Activated T-cell treated with anti-CD3 and anti-CD28 coated beads for 48 hours (primary cell): Measurements from ENCODE around the gene PRG3.
"Not testable (repeated sequence)": the region's sequence is repeated elsewhere in the genome, so short reads cannot be mapped to it uniquely, and the experiment has no call there.

Experiments used
- DNase-seq: peaks from one replicate; pipeline ENCODE4 v3.0.0-alpha.2; 2020; ENCODE audit warnings: low read depth

Gene PRG3

DNA sequence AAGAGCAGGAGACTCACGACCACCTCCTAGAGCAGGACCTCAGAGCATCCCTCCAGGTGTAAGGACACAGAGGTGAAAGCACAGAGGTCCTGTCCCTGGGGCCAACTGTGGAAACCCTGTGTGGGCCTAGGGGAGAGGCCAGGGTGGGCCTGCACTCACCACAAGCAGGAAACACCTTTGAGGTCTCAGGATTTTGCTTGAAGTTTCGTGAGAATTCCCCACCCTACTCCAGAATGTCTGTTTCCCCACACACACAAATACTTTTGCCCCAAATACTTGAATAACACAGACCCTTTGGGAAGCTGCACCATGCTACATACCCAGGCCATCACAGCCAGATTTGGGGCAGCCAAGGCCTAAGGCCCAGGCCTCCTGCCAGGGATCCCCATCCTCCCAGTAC, 27.8 kb upstream of the PRG3 start:
- DNase-seq, result no peak

DNA sequence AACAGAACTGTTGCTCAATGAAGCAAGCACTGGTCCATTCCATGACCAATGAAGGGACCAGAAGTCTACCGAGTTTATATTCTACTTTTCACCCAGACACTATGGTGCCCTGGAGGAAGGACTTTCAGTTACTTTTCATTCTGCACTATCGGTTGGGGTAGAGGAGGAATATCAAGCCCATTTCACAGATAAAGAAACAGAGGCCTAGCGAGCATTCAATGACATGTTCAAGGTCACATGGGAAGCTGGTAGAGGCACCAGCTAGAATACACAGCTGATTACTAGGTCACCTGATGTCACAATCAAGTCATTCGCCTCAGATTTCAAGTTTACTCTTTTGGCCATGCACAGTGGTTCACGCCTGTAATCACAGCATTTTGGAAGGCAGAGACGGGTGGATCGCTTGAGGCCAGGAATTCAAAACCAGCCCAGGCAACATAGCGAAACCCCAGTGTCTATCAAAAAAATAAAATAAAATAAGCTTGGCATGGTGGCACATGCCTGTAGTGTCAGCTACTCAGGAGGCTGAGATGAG, 27.1 kb upstream of the PRG3 start:
- DNase-seq, result no peak

DNA sequence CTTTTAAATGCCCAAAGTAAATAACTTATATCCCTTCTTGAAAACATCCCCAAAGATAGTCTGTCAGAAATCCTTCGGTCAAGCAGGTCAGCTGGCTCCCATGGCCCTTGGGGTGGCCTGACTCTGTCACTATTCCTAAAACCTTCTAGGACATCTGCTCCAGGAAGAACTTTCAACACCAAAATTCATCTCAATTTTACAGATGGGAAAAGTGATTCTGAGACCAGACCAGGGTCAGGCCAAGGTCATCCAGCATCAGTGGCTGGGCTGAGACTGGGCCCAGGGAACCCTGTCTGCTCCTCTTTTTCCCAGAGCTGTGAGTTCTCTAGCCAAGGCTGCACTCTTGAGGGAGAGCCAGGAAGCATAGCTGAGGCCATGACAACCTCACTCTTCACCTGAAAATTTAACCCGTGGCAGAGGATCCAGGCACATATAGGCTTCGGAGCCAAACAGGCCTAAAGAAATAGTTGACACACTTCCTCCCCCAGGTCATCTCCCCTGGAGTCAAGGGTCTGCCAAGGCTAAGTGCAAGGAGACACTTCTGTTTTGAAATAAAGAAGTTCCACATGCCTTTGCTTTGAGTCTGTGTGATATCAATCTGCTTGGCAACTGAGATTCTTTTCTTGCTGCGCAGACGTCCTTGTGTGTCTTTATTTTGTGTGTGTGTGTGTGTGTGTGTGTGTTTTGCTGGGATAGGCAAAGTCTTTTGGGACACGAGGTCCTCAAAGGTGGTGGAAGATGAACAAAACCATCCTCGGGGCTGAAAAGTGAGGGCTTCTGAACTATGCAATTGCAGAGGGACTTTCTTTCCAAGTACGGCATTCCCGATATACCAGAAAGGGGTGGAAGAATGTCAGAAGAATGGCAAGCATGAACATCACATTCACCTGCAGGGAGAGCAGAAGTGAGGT, 26.3 kb upstream of the PRG3 start:
- DNase-seq, result no peak

DNA sequence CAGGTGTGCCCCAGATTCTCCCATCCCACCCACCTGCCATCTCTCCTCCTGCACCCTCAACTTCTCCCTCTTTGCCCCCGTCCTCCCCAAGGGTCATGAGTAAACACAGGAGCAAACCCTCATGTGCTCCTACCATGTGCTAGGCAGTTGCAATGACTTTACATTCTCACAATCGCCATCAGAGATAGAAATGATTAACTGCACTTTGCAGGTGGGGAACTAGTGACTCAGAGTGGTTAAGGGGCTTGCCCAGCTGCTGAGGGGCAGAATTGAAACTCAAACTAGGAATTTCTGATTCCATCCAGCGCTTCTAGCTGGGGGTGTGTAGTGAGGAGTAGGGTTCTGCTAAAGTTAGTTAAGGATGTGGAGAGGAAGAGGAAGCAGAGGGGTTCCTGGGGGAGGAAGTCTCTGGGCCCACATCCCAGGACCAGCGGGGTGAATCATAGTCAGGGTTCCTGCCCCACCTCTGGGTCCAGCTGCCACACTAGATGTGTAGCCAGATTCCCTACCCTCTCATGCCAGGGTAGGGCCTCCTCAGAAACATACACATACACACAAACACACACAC, 25.5 kb upstream of the PRG3 start:
- DNase-seq, result peak; percentile 31

DNA sequence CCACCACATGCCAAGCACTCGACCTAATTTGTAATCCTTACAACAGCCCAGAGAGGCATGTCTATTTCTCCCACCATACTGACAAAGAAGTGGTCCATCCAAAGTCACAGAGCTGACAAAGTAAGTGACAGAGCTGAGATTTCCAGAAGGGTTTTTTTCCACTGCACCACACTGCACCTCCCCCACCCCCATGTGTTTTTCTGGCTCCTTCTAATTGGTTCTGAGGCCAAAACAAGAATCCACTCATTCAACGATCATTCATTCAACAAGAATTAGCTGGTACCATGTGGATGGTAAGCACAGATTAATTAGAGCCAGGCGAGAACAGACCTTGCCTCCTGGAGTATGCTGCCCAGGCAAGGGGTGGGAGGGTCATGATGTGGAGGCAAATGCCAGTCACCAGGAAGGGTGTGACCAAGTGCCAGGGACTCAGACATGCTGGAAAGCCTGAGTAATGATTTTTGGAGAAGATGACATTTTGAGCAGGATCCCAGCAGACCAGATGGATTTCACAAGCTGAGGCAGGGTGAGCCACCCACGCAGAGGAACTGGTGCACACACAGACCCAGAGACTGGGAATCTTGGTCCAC, 24.4 kb upstream of the PRG3 start:
- no peak for DNase-seq

DNA sequence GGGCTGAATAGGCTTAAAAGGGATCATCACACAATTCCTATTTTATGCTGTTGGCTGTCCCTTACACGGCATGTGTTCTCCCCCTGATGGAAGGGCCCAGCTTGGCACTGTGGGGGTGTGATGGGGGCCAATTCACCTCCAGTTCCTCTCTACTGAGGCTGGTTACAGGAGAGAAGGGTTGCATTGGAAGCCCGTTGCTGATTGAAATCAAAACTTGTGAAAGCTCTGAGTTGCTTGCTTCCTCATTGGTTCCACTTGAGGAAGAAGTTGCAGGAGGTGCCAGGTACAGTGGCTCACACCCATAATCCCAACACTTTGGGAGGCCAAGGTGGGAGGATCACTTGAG, 22.8 kb upstream of the PRG3 start:
- no peak for DNase-seq

DNA sequence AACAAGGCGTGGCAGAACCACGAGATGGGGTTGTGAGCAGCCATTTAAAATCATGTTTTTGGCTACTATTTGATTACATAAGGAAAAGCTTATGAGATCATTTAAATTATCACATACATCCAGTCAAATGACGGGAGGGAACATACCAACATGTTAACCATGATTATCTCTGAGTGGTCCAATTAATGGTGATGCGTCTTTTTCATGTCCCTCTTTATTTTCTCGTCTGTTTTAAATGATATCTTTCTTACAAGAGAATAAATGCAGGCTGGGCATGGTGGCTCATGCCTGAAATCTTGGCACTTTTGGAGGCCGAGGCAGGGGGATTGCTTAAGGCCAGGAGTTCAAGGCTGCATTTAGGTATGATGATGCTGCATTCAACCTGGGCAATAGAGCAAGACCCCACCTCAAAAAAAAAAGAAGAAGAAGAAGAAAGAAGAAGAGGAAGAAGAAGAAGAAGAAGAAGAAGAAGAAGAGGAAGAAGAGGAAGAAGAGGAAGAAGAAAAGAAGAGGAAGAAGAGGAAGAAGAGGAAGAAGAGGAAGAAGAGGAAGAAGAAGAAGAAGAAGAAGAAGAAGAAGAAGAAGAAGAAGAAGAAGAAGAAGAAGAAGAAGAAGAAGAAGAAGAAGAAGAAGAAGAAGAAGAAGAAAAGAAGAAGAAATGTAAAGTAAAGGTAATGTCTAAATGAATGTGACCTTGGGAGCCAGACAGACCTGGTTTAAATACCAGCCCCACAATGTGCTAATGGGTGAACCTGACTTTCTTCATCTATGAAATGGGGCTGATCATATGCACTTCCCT, 22.3 kb upstream of the PRG3 start:
- not testable (repeated sequence) for DNase-seq

DNA sequence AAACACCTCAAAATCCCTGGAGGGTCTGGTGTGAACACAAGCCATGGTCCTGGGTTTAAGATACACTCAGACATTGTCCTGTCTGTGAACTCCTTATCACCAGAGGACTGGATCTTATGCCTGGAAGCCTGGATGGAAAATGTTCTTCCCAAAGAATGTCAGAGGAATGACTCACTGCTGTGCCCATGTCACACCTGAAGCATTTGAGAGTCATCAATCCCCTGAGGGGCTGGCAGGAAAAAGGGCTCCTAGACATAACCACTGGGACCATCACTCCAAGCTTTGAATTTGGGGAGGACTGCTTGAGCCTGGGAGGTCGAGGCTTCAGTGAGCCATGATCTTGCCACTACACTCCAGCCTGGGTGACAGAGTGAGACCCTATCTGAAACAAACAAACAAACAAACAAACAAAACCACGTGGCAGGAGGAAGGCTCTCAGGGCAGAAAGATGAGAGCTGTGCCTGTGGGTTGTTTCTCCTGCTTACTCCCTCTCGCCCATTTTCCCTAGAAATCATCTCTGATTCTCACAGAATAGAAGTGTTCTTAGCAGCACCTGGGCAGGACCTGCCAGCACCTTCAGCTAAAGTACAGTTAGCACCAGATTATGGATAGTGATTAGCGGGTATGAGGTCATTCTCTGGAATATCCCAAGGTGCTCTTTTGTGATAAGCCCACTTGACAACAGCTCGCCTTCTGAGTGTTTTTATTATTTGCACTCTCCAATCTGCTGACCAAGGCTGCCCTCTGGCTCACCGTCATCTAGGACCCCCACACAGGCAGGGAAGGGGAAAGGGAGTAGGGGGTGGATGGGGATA, 21.4 kb upstream of the PRG3 start:
- no peak for DNase-seq

DNA sequence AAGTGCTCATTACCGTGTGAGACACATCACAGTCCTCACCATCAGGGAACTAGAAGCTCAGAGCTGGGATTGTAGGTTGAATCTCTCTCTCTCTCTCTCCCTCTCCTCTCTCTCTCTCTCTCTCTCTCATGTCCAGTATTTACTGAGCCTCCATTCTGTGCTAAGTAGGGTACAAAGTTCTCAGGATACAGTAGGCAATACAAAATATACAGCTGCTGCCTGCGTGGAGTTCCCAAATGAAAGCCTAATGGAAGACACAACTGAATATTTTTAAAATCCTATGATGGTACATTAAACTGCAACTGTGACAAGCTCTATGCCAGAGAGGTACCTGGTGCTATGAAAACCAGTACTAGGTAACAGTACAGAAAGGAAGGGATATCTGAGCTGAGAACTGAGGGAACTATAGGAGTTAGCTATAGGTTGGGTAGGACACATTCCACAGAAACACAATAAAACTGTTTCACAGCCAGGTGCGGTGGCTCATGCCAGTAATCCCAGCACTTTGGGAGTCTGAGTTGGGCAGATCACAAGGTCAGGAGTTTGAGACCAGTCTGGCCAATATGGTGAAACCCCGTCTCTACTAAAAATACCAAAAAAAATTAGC, 19.1 kb upstream of the PRG3 start:
- DNase-seq, result no peak

DNA sequence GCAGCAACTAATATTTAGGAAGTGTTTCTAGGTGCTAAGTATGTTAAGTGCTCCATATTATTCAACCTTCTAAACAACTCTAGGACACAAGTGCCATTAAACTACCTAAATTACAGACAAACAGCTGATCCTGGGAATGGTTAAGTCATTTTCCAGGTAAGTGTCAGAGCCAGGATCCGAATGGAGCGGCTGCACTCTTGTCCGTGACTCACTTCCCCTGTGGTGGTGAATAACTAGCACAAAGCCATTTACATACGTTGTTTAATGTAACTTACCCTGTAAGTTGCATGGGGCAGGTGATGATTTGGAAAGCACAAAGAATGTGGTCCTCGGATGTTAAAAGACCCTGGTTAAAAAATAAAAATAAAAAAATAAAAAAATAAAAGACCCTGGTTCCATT, 18.3 kb upstream of the PRG3 start:
- no peak for DNase-seq

DNA sequence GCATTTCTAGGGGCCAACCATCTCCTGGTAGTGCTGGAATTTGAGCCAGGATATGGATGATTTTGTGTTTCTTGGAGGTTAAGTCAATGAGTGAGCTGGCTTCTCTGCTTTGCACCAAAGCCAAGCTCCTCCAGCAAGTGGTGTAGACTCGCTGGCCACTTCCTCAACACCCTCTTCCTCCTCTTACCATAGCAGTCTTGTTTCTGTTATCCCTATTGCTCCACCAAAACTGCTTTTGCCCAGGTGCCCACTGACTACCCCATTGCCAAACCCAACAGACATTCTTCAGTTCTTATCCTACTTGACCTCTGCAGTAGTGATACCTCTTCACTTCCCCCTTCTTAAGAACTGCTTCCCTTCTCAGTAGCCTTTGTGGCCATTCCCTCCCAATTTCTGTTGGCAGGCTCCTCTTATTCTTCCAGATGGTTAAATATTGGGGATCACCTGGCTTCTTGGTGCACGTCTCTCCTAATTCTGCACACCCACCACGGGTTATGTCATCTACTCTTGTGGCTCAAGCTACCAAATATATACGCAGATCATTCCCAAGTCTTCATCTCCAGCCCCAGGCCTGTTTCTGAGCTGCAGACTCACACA, 16.5 kb upstream of the PRG3 start:
- DNase-seq, result no peak

DNA sequence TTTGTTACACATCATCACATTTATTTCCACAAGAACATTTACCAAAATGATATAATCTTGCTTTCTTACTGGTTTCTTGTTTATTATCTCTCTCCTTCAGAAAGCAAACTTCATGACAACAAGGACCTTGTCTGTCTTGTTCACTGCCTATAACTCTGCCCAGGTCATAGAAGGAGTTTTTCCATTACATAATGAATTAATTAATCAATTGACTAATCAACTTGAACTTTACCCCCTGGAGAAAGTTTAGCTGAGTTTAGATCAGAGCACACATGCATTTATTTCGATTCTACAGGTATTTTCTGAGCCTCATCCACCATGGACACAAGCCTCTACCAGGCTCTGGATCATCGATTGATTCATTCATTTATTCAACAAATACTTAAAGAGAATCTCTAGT, 15.8 kb upstream of the PRG3 start:
- DNase-seq, result no peak

DNA sequence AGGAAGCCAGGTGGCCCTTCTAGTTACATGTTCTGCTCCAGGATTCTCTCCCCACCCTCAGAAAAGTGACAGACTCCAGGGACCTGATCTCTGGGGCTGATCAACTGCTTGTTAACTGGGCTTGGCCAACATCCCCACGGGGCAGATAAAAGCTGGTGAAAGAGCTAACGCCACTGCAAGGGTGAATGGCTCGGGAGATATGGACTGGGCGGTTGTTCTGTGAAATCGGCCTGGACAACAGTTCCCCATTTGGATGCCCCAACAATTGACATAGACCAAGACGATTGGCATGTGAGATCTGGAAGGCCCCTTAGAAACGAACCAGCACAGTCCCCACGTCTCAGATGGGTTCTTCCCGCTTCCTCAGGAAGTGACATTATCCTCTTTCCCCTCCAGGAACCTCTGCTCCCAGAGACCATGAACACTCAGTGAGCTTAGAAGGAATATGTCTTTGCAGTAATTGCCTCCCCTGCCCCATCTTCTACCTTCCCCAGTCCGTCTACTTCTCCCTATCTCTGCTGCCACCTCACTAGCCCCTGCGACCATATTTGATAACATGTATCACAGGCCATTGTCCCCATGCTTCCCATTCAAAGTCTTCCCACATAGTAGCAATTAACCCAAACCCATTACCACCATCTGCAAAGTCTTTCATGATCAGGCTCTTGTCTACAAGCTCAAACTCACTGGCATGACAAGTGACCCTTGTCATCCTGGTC, 15.1 kb upstream of the PRG3 start:
- DNase-seq, result no peak

DNA sequence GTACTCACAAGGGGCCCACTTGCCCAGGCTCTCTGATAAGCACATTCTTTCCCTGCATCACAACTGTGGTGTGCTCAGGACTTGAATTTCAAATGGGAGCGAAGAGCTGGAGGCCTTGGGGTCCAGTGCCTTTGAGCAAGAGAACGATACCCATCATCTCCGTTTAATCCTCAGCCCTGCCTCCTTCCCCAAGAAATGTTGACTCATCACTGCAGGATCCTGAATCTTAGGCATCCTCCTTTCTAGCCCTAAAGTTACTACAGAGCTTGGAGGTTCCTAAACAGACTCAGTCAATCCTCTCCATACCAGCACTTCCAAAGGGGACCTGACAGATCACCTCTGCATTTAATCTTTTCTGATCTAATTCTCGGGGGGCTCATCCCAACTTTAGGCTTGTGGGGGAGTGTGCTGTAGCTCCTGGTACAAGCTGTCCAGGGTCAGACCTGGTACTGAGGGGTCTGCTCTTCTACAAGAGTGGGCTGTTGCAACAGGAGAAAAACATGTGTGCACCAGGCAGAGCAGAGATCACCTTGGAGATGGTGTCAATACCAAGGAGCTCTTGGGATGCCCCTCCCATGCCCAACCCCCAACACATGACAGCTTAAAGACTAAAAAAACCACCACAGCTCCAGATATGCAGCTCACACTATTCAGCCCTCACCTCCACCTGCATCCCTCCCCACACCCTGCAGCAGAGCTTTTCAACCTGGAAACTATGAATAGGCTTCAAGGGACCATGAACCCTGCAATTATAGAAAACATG, 13.4 kb upstream of the PRG3 start:
- DNase-seq, result no peak

DNA sequence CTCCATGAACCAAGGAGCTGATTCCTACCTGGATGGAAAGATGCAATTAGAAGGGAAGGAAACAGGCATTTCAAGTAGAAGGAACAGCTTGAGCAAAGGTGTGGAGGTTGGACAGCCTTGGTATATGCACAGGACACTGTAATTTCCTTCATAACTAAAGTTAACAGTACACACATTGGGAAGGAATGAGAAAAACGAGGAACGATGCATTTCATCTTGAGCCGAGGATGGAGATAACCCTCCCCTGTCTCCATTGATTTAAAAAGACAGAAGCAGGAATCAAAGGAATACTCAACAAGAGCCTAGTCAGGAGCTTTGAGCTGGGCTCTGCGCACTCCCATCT, 11.8 kb upstream of the PRG3 start:
- DNase-seq, result no peak

DNA sequence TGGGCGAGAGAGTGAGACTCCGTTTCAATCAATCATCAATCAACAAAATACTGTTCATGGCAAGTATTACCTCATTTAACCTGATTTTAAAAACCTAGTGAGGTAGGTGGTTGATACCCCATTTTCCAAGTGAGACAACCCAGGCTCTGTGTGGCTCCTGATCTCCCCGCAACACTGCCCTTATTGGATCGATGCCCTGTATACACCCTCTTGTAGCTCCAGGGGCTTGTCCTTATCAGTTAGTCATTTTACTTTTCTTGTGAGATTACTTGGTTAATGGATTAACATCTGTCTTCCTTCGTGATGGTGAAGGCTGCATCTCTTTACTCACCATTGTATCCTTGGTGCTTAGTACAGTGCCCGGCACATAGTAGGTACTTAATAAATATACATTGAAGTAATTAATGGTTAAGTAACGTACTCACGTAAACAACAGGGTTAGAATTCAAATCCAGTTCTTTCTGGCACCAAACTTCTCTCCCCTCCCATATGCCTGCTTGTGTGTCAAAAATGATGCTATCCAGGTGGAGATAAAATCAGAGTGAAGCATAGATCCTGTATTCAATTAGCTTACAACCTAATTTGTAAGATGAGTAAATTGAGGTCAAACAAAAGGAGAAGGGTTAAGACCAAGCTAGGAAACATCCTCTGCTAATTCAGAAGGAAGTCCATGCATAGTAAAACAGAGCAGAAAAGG, 11.3 kb upstream of the PRG3 start:
- no peak for DNase-seq

DNA sequence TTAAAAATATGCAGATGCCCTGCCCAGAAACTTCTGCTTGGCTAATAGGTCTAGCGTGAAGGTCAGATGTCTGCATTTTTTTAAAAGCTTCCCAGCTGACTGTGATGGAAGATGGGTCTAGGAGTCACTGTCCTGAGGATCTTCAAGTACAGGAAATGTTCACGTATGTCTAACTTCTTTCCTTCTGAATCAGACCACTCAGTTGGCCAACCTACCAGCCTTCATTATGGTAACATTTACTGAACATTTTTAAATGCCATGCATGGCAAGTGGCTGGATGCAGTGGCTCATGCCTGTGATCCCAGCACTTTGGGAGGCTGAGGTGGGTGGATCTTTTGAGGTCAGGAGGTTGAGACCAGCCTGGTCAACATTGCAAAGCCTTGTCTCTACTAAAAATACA, 10.6 kb upstream of the PRG3 start:
- no peak for DNase-seq

DNA sequence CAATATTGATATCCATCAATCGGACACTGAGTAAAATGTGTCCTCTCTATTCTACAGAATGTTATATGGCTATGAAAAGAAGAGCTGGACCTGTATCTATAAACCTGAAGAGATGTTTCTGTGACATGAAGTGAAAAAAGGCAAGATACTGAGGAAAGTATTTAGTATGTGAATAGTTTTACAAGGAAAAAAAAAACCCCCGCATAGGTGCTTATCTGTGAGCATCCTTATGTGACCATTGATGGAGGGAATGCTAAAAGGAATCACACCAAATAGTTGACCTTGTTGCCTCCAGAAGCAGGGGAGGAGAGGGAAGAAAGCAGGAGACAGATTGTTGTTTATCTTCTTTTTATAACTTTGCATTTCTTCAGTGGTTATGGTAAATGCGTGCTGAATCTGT, 10.2 kb upstream of the PRG3 start:
- no peak for DNase-seq

DNA sequence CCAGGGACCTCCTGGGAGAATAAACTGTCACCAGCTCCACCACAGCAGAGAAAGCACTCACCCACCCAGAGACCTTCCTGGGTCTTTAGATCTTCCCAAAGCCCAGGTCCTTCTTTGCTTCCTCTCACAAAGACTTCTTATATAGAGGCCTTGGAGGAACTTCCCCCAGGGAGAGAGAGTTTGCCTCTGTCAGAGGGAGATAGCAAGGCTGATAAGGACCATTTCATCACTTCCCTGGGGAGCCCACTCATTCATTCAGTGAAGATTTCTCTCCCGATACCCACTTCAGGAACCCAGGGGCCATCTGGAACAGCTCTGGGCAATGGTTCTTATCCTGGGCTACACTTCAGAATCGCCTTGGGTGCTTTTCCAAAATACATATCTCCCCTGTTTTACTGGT, 9.6 kb upstream of the PRG3 start, which contains the start of gene PRG2:
PRG2 (minus strand) TSS at position 116 of the 400 bp plus-strand sequence. CDS start 706 bp downstream, outside the sequence.
- no peak for DNase-seq
